CD4-positive, alpha-beta T cell (primary cell): ENCODE measurements around the gene ST6GALNAC4. TPM values are rescaled to one million over a fixed set of nuclear protein-coding genes. Genes with fewer than 3 reads are reported as not detected.

ENCODE experiments used
- ATAC-seq: fragments of 200-7000 bp; cut with Tn5 transposase; one replicate; pipeline ENCODE4 v1.10.0; 2022; ENCODE audit warnings: mild to moderate bottlenecking; ENCODE audit not compliant: poor library complexity
- CTCF ChIA-PET: fragments of 350-600 bp; sonication (Branson Sonifier 250); formaldehyde crosslinking; loops from one replicate; lab custom pipeline; 2021; ENCODE audit warnings: antibody characterized with exemption, inconsistent platforms; lab: Charles Lee
- POLR2A ChIA-PET: fragments of 350-600 bp; sonication (Branson Sonifier 250); formaldehyde crosslinking; loops from one replicate; lab custom pipeline; 2021; ENCODE audit warnings: antibody characterized with exemption, inconsistent platforms; lab: Charles Lee
- DNase-seq, 14 experiments: peaks; one replicate each; pipeline ENCODE4 v3.0.0-alpha.2; 2013 to 2020; ENCODE audit warnings: mixed read lengths in 2 of 14
- H3K27ac ChIP-seq, 2 donors: one replicate each; pipeline versions ENCODE4 v1.5.1 to v1.7.0; 2013; ENCODE audit warnings: low read length in 2 of 2, low read depth in 1 of 2, mild to moderate bottlenecking in 1 of 2
- H3K27me3 ChIP-seq, 2 experiments: 1 replicate in 1 of 2; 2 replicates in 1 of 2; pipeline versions ENCODE4 v1.6.1 to v1.7.0; 2013; ENCODE audit warnings: low read length in 2 of 2, control low read depth in 1 of 2, mild to moderate bottlenecking in 1 of 2, moderate library complexity in 1 of 2; ENCODE audit not compliant: insufficient read depth in 2 of 2, control insufficient read depth in 1 of 2
- H3K36me3 ChIP-seq: one replicate; pipeline ENCODE4 v1.6.1; 2013; ENCODE audit warnings: low read length, control low read depth; ENCODE audit not compliant: insufficient read depth
- H3K4me1 ChIP-seq: one replicate; pipeline ENCODE4 v1.6.1; 2013; ENCODE audit warnings: low read length, control low read depth; ENCODE audit not compliant: insufficient read depth
- H3K4me3 ChIP-seq: one replicate; pipeline ENCODE4 v1.5.1; 2013; ENCODE audit warnings: mild to moderate bottlenecking, low read length, moderate library complexity
- H3K9me3 ChIP-seq, 2 experiments: 1 replicate in 1 of 2; 2 replicates in 1 of 2; pipeline versions ENCODE4 v1.6.1 to v1.7.0; 2013; ENCODE audit warnings: low read length in 2 of 2, mild to moderate bottlenecking in 2 of 2, control low read depth in 1 of 2, moderate library complexity in 1 of 2; ENCODE audit not compliant: control insufficient read depth in 1 of 2, insufficient read depth in 1 of 2
- H3K27ac Mint-ChIP-seq: one replicate; pipeline ENCODE4 v1.8.0; 2020; ENCODE audit warnings: mixed read lengths
- H3K27me3 Mint-ChIP-seq: one replicate; pipeline ENCODE4 v1.8.0; 2021; ENCODE audit warnings: mixed read lengths
- H3K36me3 Mint-ChIP-seq: one replicate; pipeline ENCODE4 v1.8.0; 2021; ENCODE audit warnings: low read depth, mixed read lengths
- H3K4me1 Mint-ChIP-seq: one replicate; pipeline ENCODE4 v1.8.0; 2021; ENCODE audit warnings: low read depth, mixed read lengths
- H3K4me3 Mint-ChIP-seq: one replicate; pipeline ENCODE4 v1.8.0; 2020; ENCODE audit warnings: mild to moderate bottlenecking, mixed read lengths
- H3K9me3 Mint-ChIP-seq: one replicate; pipeline ENCODE4 v1.8.0; 2020; ENCODE audit warnings: mixed read lengths
- intact Hi-C, 2 experiments: fragments of 100-400 bp; cut with DNase I in 1 of 2; cut with micrococcal nuclease in 1 of 2; formaldehyde crosslinking; loops; one replicate each; pipeline versions ENCODE4 v1.15.1 to v1.9.0; 2023 to 2025; cut with DNase I, micrococcal nuclease
- microRNA-seq: library from miRNA; unstranded; fragments of <30 nt; microRNA quantifications from one replicate; pipeline ENCODE4 v1.2.0, GENCODE V29; 2021; ENCODE audit warnings: borderline microRNAs expressed, borderline replicate concordance
- total RNA-seq, 174 experiments: library from RNA in 2 of 174; stranded (reverse) in 2 of 174; gene quantifications; one replicate each; pipeline ENCODE4 v1.2.3 and lab custom pipeline; 2021 to 2026
- TF ChIP-seq, protein P1 (sequence below): fragments of 200-600 bp; IDR thresholded peaks from one replicate; pipeline ENCODE4 v1.8.0; 2022; ENCODE audit warnings: antibody characterized with exemption, mild to moderate bottlenecking

Gene ST6GALNAC4
- total RNA-seq, 2 experiments from 2014 or later = 28.7 to 30.2 TPM

DNA sequence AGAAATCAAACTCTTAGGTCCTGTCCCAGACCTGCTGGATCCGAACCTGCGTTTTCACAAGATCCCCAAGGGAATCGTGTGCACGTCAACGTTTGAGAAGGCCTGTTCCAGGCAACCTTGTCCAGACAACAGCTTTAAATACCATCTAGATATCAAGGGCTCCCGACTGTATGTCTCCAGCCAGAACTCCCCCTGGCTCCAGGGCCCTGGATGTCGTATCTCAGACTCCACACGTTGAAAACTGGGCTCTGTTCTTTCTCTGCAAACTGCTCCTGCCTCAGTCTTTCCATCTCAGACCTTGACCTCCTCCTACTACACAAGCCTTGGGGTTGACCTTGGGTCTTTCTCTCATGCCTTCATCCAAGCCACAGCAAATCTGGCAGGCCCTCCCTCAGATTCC, 56.6 kb downstream of the ST6GALNAC4 start:
- ChIA-PET POLR2A (no interaction called here), CTCF (interaction anchor here (0.6 kb wide), 1 partner anchor 306 kb away, joined by 3 read pairs; no protein-coding TSS in a partner anchor)
- no peak for ATAC-seq
- Histone ChIP-seq H3K27me3 (no peaks in the 10 kb centered on the region), H3K36me3 (no peaks in the 10 kb centered on the region), H3K9me3 (no peaks in the 10 kb centered on the region), H3K4me3 (no peak overlapping the region), H3K27ac (no peak overlapping the region), H3K4me1 (peaks cover 66% of the 10 kb centered on the region)
- DNase-seq = no peak
- Mint-ChIP-seq H3K27me3 (no peaks in the 10 kb centered on the region), H3K36me3 (no peaks in the 10 kb centered on the region), H3K4me3 (no peak overlapping the region), H3K9me3 (no peaks in the 10 kb centered on the region), H3K27ac (peak overlapping the region; percentile 87), H3K4me1 (peaks cover 38% of the 10 kb centered on the region)
- intact Hi-C loops = loop anchor here in 1 of 2 experiments (5.0 kb wide), 1 partner anchor 37 kb away; the partner anchor contains the start of gene ST6GALNAC6
- TF ChIP-seq, protein P1, sequence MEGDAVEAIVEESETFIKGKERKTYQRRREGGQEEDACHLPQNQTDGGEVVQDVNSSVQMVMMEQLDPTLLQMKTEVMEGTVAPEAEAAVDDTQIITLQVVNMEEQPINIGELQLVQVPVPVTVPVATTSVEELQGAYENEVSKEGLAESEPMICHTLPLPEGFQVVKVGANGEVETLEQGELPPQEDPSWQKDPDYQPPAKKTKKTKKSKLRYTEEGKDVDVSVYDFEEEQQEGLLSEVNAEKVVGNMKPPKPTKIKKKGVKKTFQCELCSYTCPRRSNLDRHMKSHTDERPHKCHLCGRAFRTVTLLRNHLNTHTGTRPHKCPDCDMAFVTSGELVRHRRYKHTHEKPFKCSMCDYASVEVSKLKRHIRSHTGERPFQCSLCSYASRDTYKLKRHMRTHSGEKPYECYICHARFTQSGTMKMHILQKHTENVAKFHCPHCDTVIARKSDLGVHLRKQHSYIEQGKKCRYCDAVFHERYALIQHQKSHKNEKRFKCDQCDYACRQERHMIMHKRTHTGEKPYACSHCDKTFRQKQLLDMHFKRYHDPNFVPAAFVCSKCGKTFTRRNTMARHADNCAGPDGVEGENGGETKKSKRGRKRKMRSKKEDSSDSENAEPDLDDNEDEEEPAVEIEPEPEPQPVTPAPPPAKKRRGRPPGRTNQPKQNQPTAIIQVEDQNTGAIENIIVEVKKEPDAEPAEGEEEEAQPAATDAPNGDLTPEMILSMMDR = no peak

DNA sequence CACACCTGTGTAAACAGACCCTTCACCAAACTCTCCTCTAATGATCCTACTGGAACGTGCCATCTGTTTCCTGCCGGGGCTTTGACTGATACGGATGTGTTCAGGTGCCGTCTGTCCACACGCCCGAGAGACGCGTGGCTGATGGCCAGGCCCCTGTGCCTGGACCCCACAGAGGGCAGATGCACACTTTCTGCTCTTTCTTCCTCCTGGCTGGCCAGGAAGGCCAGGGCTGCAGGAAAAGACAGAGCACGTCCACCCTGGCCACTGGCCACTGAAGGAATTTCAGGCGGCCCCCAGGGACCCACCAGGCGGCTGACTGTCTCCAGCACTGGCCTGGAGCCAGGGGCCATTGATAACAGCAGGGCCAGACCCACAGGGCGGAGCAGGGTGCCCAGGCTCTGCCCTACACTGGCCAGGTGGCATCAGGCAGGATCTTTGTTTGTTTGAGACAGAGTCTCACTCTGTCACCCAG, 58.8 kb downstream of the ST6GALNAC4 start:
- Histone ChIP-seq H3K4me1 (peaks cover 72% of the 10 kb centered on the region), H3K27ac (no peak overlapping the region), H3K9me3 (no peaks in the 10 kb centered on the region), H3K4me3 (no peak overlapping the region), H3K36me3 (no peaks in the 10 kb centered on the region), H3K27me3 (no peaks in the 10 kb centered on the region)
- intact Hi-C loops = no loop called here
- no peak for DNase-seq
- TF ChIP-seq, protein P1 = no peak
- peaks cover 37% of the 10 kb centered on the region for H3K4me1 Mint-ChIP-seq
- no peaks in the 10 kb centered on the region for H3K27me3 Mint-ChIP-seq
- CTCF ChIA-PET = no interaction called here
- H3K27ac Mint-ChIP-seq = no peak overlapping the region
- POLR2A ChIA-PET = interaction anchor here (1.1 kb wide), 1 partner anchor 61 kb away, joined by 3 read pairs; no protein-coding TSS in a partner anchor
- H3K36me3 Mint-ChIP-seq = no peaks in the 10 kb centered on the region
- no peak for ATAC-seq
- no peaks in the 10 kb centered on the region for H3K9me3 Mint-ChIP-seq
- no peak overlapping the region for H3K4me3 Mint-ChIP-seq

Small RNAs within 50 kb of the gene (microRNA-seq; reads per million reads assigned to microRNA genes)
- gene MIR4672 = not detected

Other genes with a start within 250 kb of the ST6GALNAC4 start
- gene CFAP157, start 210.1 kb downstream of the ST6GALNAC4 start, total RNA-seq = under 1 TPM in 1 of 2 experiments, not detected in 1; 0.11 TPM
- 1 to 10 TPM; 4.5 to 5.9 TPM for gene PTRH1, start 201.4 kb downstream of the ST6GALNAC4 start, total RNA-seq
- 1 to 10 TPM; 1.6 to 2.1 TPM for gene TTC16, start 201.0 kb downstream of the ST6GALNAC4 start, total RNA-seq
- gene TOR2A, start 181.7 kb downstream of the ST6GALNAC4 start, total RNA-seq = 1 to 10 TPM; 7.6 to 8.2 TPM
- gene SH2D3C, start 138.4 kb downstream of the ST6GALNAC4 start, total RNA-seq = 10 to 100 TPM; 10.9 to 11.8 TPM
- 100 to 1,000 TPM; 117 to 121 TPM for gene CDK9, start 131.0 kb downstream of the ST6GALNAC4 start, total RNA-seq
- gene FPGS, start 114.2 kb downstream of the ST6GALNAC4 start, total RNA-seq = 10 to 100 TPM; 58.0 to 66.6 TPM
- gene ENG, start 62.4 kb downstream of the ST6GALNAC4 start, total RNA-seq = 1 to 10 TPM; 2.5 to 2.6 TPM
- gene AK1, start 39.4 kb downstream of the ST6GALNAC4 start, total RNA-seq = 10 to 100 TPM; 46.7 to 52.6 TPM
- gene ST6GALNAC6, start 17.4 kb downstream of the ST6GALNAC4 start, total RNA-seq = 10 to 100 TPM; 93.1 to 97.5 TPM
- gene PIP5KL1, start 13.7 kb upstream of the ST6GALNAC4 start, total RNA-seq = 1 to 10 TPM; 2.9 to 3.3 TPM
- gene DPM2, start 20.8 kb upstream of the ST6GALNAC4 start, total RNA-seq = 10 to 100 TPM; 41.7 to 47.6 TPM
- 100 to 1,000 TPM; 440 to 463 TPM for gene EEIG1, start 63.9 kb upstream of the ST6GALNAC4 start, total RNA-seq
- gene NAIF1, start 150.3 kb upstream of the ST6GALNAC4 start, total RNA-seq = 10 to 100 TPM; 11.5 to 16.8 TPM
- gene SLC25A25, start 151.2 kb upstream of the ST6GALNAC4 start, total RNA-seq = 10 to 100 TPM; 16.9 to 17.7 TPM
- 10 to 100 TPM; 43.7 to 43.8 TPM for gene PTGES2, start 210.7 kb upstream of the ST6GALNAC4 start, total RNA-seq
- gene LCN2, start 232.4 kb upstream of the ST6GALNAC4 start, total RNA-seq = not detected
- gene BBLN, start 243.2 kb upstream of the ST6GALNAC4 start, total RNA-seq = 10 to 100 TPM; 53.6 to 55.9 TPM